Neural cell (in vitro differentiated cells): ENCODE data around the gene AHSP. TPM values are rescaled to one million over a fixed set of nuclear protein-coding genes. Genes with fewer than 3 reads are reported as not detected.

Experiments
- H2AFZ ChIP-seq: fragments of 200-600, 300-800 bp; sonication (generic), shearing (Covaris generic); 2 replicates; pipeline ENCODE4 v1.6.0; 2014; ENCODE audit warnings: low read depth, mild to moderate bottlenecking, antibody characterized with exemption, low read length, moderate library complexity
- H3F3A ChIP-seq: fragments of 200-600 bp; shearing (Covaris generic); 2 replicates; pipeline ENCODE4 v1.6.1; 2016; ENCODE audit warnings: mild to moderate bottlenecking, moderate library complexity, mixed read lengths, antibody characterized with exemption, low read length; ENCODE audit not compliant: insufficient read depth, poor library complexity, severe bottlenecking
- H3K27ac ChIP-seq: fragments of 200-600, 300-800 bp; sonication (generic), shearing (Covaris generic); 2 replicates; pipeline ENCODE4 v1.5.1; 2014; ENCODE audit warnings: mild to moderate bottlenecking, low read length, moderate library complexity
- H3K27me3 ChIP-seq: fragments of 300-800, 200-600 bp; sonication (generic), shearing (Covaris generic); 2 replicates; pipeline ENCODE4 v1.6.0; 2014; ENCODE audit warnings: mild to moderate bottlenecking, low read depth, low read length, moderate library complexity; ENCODE audit not compliant: insufficient read depth
- H3K36me3 ChIP-seq: fragments of 300-800, 200-600 bp; sonication (generic), shearing (Covaris generic); 2 replicates; pipeline ENCODE4 v1.5.1; 2014; ENCODE audit warnings: mild to moderate bottlenecking, antibody characterized with exemption, low read length, moderate library complexity; ENCODE audit not compliant: insufficient read depth
- H3K4me2 ChIP-seq: fragments of 300-800, 200-600 bp; sonication (generic), shearing (Covaris generic); 2 replicates; pipeline ENCODE4 v1.6.0; 2014; ENCODE audit warnings: mild to moderate bottlenecking, low read length
- H3K4me3 ChIP-seq: fragments of 300-800, 200-600 bp; sonication (generic), shearing (Covaris generic); 2 replicates; pipeline ENCODE4 v1.5.1; 2014; ENCODE audit warnings: mild to moderate bottlenecking, low read length, moderate library complexity
- H3K79me2 ChIP-seq: fragments of 200-600 bp; shearing (Covaris generic); replicated peaks from 2 replicates; pipeline ENCODE4 v1.6.0; 2014; ENCODE audit warnings: mild to moderate bottlenecking, low read length, moderate library complexity; ENCODE audit not compliant: insufficient read depth
- H3K9ac ChIP-seq: fragments of 300-800, 200-600 bp; sonication (generic), shearing (Covaris generic); 2 replicates; pipeline ENCODE4 v1.6.1; 2016; ENCODE audit warnings: mild to moderate bottlenecking, low read length, mixed read lengths
- H3K9me2 ChIP-seq: fragments of 200-600 bp; shearing (Covaris generic); 2 replicates; pipeline ENCODE4 v1.6.1; 2016; ENCODE audit warnings: mild to moderate bottlenecking, low read length, mixed read lengths; ENCODE audit not compliant: insufficient read depth
- H3K9me3 ChIP-seq: fragments of 200-600, 300-800 bp; sonication (generic), shearing (Covaris generic); 2 replicates; pipeline ENCODE4 v1.6.1; 2016; ENCODE audit warnings: mild to moderate bottlenecking, mixed run types, low read length, moderate library complexity, mixed read lengths
- H4K20me1 ChIP-seq: fragments of 200-600 bp; shearing (Covaris generic); 2 replicates; pipeline ENCODE4 v1.6.1; 2016; ENCODE audit warnings: mild to moderate bottlenecking, mixed run types; ENCODE audit not compliant: insufficient read depth
- CTCF ChIP-seq: fragments of 450-650 bp; IDR thresholded peaks from 2 replicates; pipeline ENCODE4 v1.5.1; 2014; ENCODE audit warnings: antibody characterized with exemption, mild to moderate bottlenecking, moderate library complexity; ENCODE audit not compliant: poor library complexity, severe bottlenecking
- EP300 ChIP-seq: fragments of 450-650 bp; conservative IDR thresholded peaks from 2 replicates; pipeline ENCODE4 v1.6.1; 2014; ENCODE audit warnings: antibody characterized with exemption, mild to moderate bottlenecking, moderate library complexity; ENCODE audit not compliant: poor library complexity, severe bottlenecking
- EZH2 ChIP-seq: fragments of 200-600, 300-800 bp; shearing (Covaris generic), sonication (generic); IDR thresholded peaks from 2 replicates; pipeline ENCODE4 v1.6.1; 2014; ENCODE audit warnings: antibody characterized with exemption, low read length, borderline replicate concordance, mild to moderate bottlenecking; ENCODE audit not compliant: insufficient read depth, poor library complexity, severe bottlenecking
- MXI1 ChIP-seq: fragments of 450-650 bp; conservative IDR thresholded peaks from 2 replicates; pipeline ENCODE4 v1.6.1; 2014; ENCODE audit warnings: antibody characterized with exemption, mild to moderate bottlenecking; ENCODE audit not compliant: poor library complexity, severe bottlenecking
- POLR2AphosphoS5 ChIP-seq: IDR thresholded peaks from 2 replicates; pipeline ENCODE4 v1.6.1; 2012
- RAD21 ChIP-seq: fragments of 450-650 bp; conservative IDR thresholded peaks from 2 replicates; pipeline ENCODE4 v1.6.1; 2014; ENCODE audit warnings: antibody characterized with exemption, mild to moderate bottlenecking, moderate library complexity
- REST ChIP-seq: IDR thresholded peaks from 2 replicates; pipeline ENCODE4 v1.6.1; 2012; ENCODE audit warnings: borderline replicate concordance
- SMC3 ChIP-seq: fragments of 450-650 bp; conservative IDR thresholded peaks from 2 replicates; pipeline ENCODE4 v1.6.1; 2014; ENCODE audit warnings: antibody characterized with exemption, mild to moderate bottlenecking, moderate library complexity; ENCODE audit not compliant: poor library complexity
- TAF1 ChIP-seq: IDR thresholded peaks from 2 replicates; pipeline ENCODE4 v1.6.1; 2012; ENCODE audit warnings: low read depth
- polyA plus RNA-seq: library from polyadenylated mRNA; depleted of rRNA; stranded (reverse); fragments of >200 nt; gene quantifications from 2 replicates; pipeline ENCODE4 v1.2.3, GENCODE V29; 2014

Gene AHSP
- polyA plus RNA-seq, 1 donor from 2014 or later, result not detected

- peaks cover 9% of the 10 kb centered on the region for H3K79me2 ChIP-seq
- no peak for TF ChIP-seq SMC3
- TF ChIP-seq CTCF, result no peak
- no peak for TF ChIP-seq POLR2AphosphoS5
- no peak for TF ChIP-seq RAD21
- TF ChIP-seq TAF1, result no peak
- TF ChIP-seq REST, result no peak
- TF ChIP-seq MXI1, result no peak
- TF ChIP-seq EZH2, result no peak
- no peak for TF ChIP-seq EP300
- no peaks in the 10 kb centered on the region for H4K20me1 ChIP-seq
- H3K9me3 ChIP-seq, result no peaks in the 10 kb centered on the region
- H3K27me3 ChIP-seq, result no peaks in the 10 kb centered on the region
- no peaks in the 10 kb centered on the region for H3K36me3 ChIP-seq
- H2AFZ ChIP-seq, result no peak overlapping the region
- no peaks in the 10 kb centered on the region for H3K9me2 ChIP-seq
- H3K9ac ChIP-seq, result no peak overlapping the region
- H3F3A ChIP-seq, result no peaks in the 10 kb centered on the region
- H3K4me3 ChIP-seq, result no peak overlapping the region
- H3K4me2 ChIP-seq, result no peak overlapping the region
- H3K27ac ChIP-seq, result no peak overlapping the region
Observed at GRCh38 chr16:31505483-31505882, 22.2 kb upstream of the AHSP start.

GRCh38 chr16:31507617-31507928 is 20.1 kb upstream of the AHSP start:
- Histone ChIP-seq H3K79me2 (peaks cover 9% of the 10 kb centered on the region), H2AFZ (peak overlapping the region; percentile 47), H3K4me2 (peak overlapping the region; percentile 86), H3K9ac (peak overlapping the region; percentile 91), H3K9me3 (no peaks in the 10 kb centered on the region), H4K20me1 (no peaks in the 10 kb centered on the region), H3K27me3 (no peaks in the 10 kb centered on the region), H3F3A (no peaks in the 10 kb centered on the region), H3K4me3 (peak overlapping the region; percentile 86), H3K36me3 (no peaks in the 10 kb centered on the region), H3K9me2 (no peaks in the 10 kb centered on the region), H3K27ac (peak overlapping the region; percentile 81)
- TF ChIP-seq EP300 (no peak), MXI1 (no peak), SMC3 (no peak), POLR2AphosphoS5 (no peak), EZH2 (no peak), CTCF (no peak), REST (no peak), RAD21 (no peak), TAF1 (no peak)
